Measurements from ENCODE around the gene GAREM1. TPM values are rescaled to one million over a fixed set of nuclear protein-coding genes. Genes with fewer than 3 reads are reported as not detected.

The GAREM1 gene
- total RNA-seq, 1 donor from 2014 or later: 5.1 TPM

- Histone ChIP-seq H3K9me3 (ENCODE audit: low read depth) (no peaks in the 10 kb centered on the region), H3F3A (ENCODE audit: low read depth) (no peaks in the 10 kb centered on the region), H3K4me3 (no peak overlapping the region), H3K27me3 (no peaks in the 10 kb centered on the region), H3K79me2 (ENCODE audit: low read depth) (peaks cover 11% of the 10 kb centered on the region), H2AFZ (replicated peaks) (no peak overlapping the region), H3K4me1 (peaks cover 7% of the 10 kb centered on the region), H3K9ac (no peak overlapping the region), H3K27ac (no peak overlapping the region), H3K36me3 (no peaks in the 10 kb centered on the region), H3K4me2 (no peak overlapping the region), H4K20me1 (ENCODE audit: low read depth) (no peaks in the 10 kb centered on the region)
- TF ChIP-seq EZH2phosphoT487 (IDR thresholded peaks at IDR 0.05): no peak
- no peak for TF ChIP-seq CTCF (IDR thresholded peaks at IDR 0.05)
- TF ChIP-seq EZH2 (IDR thresholded peaks at IDR 0.05): no peak
- no peak overlapping the region for H3K27ac Mint-ChIP-seq
- H3K4me1 Mint-ChIP-seq: peaks cover 6% of the 10 kb centered on the region
- no peaks in the 10 kb centered on the region for H3K36me3 Mint-ChIP-seq
- H3K9me3 Mint-ChIP-seq: no peaks in the 10 kb centered on the region
- H3K27me3 Mint-ChIP-seq (ENCODE audit: insufficient read depth, low read depth): no peaks in the 10 kb centered on the region
- H3K4me3 Mint-ChIP-seq: no peak overlapping the region
- no peak for DNase-seq (ENCODE audit: low spot score)
These were observed 23.9 kb downstream of the GAREM1 start for GRCh38 chr18:32446780-32447179.

- H3K4me3 ChIP-seq: no peak overlapping the region
- Mint-ChIP-seq H3K4me3 (no peak overlapping the region), H3K9me3 (no peaks in the 10 kb centered on the region), H3K4me1 (peaks cover 12% of the 10 kb centered on the region), H3K27me3 (ENCODE audit: insufficient read depth, low read depth) (no peaks in the 10 kb centered on the region), H3K27ac (no peak overlapping the region), H3K36me3 (no peaks in the 10 kb centered on the region)
- H3K27me3 ChIP-seq: no peaks in the 10 kb centered on the region
- no peaks in the 10 kb centered on the region for H4K20me1 ChIP-seq (ENCODE audit: low read depth)
- no peak overlapping the region for H3K27ac ChIP-seq
- TF ChIP-seq EZH2phosphoT487 (IDR thresholded peaks at IDR 0.05): no peak
- TF ChIP-seq CTCF (IDR thresholded peaks at IDR 0.05): no peak
- no peak for TF ChIP-seq EZH2 (IDR thresholded peaks at IDR 0.05)
- H3K9ac ChIP-seq: no peak overlapping the region
- peaks cover 14% of the 10 kb centered on the region for H3K4me1 ChIP-seq
- no peaks in the 10 kb centered on the region for H3F3A ChIP-seq (ENCODE audit: low read depth)
- peaks cover 15% of the 10 kb centered on the region for H3K79me2 ChIP-seq (ENCODE audit: low read depth)
- no peak for DNase-seq (ENCODE audit: low spot score)
- H3K4me2 ChIP-seq: no peak overlapping the region
- no peaks in the 10 kb centered on the region for H3K36me3 ChIP-seq
- H3K9me3 ChIP-seq (ENCODE audit: low read depth): no peaks in the 10 kb centered on the region
- no peak overlapping the region for H2AFZ ChIP-seq (replicated peaks)
These were observed 24.8 kb downstream of the GAREM1 start for GRCh38 chr18:32445846-32446245.

- Mint-ChIP-seq H3K9me3 (no peaks in the 10 kb centered on the region), H3K27me3 (ENCODE audit: insufficient read depth, low read depth) (no peaks in the 10 kb centered on the region), H3K36me3 (no peaks in the 10 kb centered on the region), H3K4me1 (peaks cover 12% of the 10 kb centered on the region), H3K27ac (no peak overlapping the region), H3K4me3 (no peak overlapping the region)
- Histone ChIP-seq H3K79me2 (ENCODE audit: low read depth) (peaks cover 19% of the 10 kb centered on the region), H3K4me1 (peaks cover 14% of the 10 kb centered on the region), H3K27ac (no peak overlapping the region), H3K27me3 (no peaks in the 10 kb centered on the region), H3K4me3 (no peak overlapping the region), H3K4me2 (no peak overlapping the region), H3K9ac (no peak overlapping the region), H3K9me3 (ENCODE audit: low read depth) (no peaks in the 10 kb centered on the region), H2AFZ (replicated peaks) (no peak overlapping the region), H4K20me1 (ENCODE audit: low read depth) (peaks cover 2% of the 10 kb centered on the region), H3F3A (ENCODE audit: low read depth) (no peaks in the 10 kb centered on the region), H3K36me3 (no peaks in the 10 kb centered on the region)
- DNase-seq (ENCODE audit: low spot score): no peak
- TF ChIP-seq CTCF (IDR thresholded peaks at IDR 0.05) (no peak), EZH2phosphoT487 (IDR thresholded peaks at IDR 0.05) (no peak), EZH2 (IDR thresholded peaks at IDR 0.05) (no peak)
These were observed 26.9 kb downstream of the GAREM1 start for GRCh38 chr18:32443706-32444215.

All from neural progenitor cell (in vitro differentiated cells).